ENCODE data around the gene PCDHGA11.
A peak's percentile ranks its signal among the peaks of the same experiment; 100 is the strongest.
"Not testable (repeated sequence)": the region's sequence is repeated elsewhere in the genome, so short reads cannot be mapped to it uniquely, and the experiment has no call there.

The PCDHGA11 gene

DNA sequence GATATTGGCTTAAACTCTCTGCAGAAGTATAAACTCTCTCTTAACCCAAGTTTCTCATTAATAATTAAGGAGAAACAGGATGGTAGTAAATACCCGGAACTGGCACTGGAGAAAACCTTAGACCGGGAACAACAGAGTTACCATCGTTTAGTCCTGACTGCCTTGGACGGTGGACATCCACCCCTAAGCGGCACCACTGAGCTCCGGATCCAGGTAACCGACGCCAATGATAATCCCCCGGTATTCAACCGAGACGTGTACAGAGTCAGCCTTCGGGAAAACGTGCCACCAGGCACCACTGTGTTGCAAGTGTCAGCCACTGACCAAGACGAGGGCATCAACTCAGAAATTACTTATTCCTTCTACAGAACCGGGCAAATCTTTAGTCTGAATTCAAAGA is 22.2 kb upstream of the PCDHGA11 start:
- no peak for DNase-seq

DNA sequence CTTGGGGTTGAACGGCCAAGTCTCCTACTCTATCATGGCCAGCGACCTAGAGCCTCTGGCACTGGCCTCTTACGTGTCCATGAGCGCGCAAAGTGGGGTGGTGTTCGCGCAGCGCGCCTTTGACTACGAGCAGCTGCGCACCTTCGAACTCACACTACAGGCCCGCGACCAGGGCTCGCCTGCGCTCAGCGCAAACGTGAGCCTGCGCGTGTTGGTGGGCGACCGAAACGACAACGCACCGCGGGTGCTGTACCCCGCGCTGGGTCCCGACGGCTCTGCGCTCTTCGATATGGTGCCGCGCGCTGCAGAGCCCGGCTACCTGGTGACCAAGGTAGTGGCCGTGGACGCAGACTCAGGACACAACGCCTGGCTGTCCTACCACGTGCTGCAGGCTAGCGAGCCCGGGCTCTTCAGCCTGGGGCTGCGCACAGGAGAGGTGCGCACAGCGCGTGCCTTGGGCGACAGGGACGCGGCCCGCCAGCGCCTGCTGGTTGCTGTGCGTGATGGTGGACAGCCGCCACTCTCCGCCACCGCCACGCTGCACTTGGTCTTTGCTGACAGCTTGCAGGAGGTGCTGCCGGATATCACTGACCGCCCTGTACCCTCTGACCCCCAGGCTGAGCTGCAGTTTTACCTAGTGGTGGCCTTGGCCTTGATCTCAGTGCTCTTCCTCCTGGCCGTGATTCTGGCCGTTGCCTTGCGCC is 21.1 kb upstream of the PCDHGA11 start:
- DNase-seq = no peak

DNA sequence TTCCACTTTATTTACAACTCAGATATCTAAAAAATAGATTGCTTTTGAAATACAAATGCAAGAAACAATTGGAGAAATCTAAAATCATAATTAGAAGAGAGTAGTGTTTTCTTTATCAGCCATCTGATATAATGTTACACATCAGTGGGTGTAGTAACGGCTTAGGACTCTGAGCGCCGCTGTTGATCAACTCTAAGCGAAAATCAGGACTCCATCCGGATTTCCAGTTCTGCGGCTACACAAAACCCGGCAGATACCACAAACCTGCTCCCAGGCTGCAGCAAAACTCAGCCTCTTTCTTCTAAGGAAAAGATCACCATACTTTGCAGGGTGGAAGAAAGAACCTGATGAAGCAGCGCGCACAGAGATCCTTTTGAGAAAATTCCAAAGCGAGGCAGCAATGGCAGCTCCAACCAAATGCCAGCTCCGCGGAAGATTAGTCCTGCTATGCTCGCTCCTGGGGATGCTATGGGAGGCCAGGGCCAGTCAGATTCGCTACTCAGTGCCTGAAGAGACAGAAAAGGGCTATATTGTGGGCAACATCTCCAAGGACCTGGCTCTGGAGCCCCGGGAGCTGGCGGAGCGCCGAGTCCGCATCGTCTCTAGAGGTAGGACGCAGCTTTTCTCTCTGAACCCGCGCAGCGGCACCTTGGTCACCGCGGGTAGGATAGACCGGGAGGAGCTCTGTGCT is 18.2 kb upstream of the PCDHGA11 start, which contains the start of gene PCDHGA9:
PCDHGA9 (plus strand) TSS at position 226 of the 691 bp plus-strand sequence; CDS start at position 401, 175 bp downstream.
- peak in 2 of 51 donors; percentile 12 to 19 for DNase-seq

DNA sequence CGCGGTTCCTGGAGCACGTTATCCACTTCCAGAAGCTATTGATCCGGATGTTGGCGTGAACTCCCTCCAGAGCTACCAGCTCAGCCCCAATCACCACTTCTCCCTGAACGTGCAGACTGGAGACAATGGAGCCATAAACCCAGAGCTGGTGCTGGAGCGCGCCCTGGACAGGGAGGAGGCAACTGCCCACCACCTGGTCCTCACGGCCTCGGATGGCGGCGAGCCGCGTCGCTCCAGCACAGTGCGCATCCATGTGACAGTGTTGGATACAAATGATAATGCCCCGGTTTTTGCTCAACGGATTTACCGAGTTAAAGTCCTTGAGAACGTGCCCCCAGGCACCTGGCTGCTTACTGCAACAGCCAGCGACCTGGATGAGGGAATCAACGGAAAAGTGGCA is 17.5 kb upstream of the PCDHGA11 start:
- DNase-seq = no peak

DNA sequence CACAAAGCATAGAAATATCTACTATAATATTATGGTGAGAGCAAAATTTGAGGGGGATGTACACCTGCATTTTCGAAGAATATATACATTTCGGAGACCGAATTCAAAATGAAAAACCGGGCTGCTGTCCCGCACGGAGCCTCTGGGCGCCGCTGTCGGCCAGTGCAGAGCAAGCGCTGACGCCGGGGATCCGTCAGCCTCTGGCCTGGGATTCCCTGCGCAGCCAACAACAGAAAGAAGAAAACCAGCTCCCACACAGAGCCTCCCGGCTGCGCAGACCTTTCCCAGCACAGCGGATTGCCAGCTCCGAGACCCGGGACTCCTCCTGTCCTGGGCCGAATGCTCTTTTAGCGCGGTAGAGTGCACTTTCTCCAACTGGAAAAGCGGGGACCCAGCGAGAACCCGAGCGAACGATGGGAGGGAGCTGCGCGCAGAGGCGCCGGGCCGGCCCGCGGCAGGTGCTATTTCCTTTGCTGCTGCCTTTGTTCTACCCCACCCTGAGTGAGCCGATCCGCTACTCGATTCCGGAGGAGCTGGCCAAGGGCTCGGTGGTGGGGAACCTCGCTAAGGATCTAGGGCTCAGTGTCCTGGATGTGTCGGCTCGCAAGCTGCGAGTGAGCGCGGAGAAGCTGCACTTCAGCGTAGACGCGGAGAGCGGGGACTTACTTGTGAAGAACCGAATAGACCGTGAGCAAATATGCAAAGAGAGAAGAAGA is 12.9 kb upstream of the PCDHGA11 start, which contains the start of gene PCDHGB6:
PCDHGB6 (plus strand) TSS at position 232 of the 716 bp plus-strand sequence; CDS start at position 414, 182 bp downstream.
- peak in 1 of 51 donors; percentile 9 for DNase-seq

DNA sequence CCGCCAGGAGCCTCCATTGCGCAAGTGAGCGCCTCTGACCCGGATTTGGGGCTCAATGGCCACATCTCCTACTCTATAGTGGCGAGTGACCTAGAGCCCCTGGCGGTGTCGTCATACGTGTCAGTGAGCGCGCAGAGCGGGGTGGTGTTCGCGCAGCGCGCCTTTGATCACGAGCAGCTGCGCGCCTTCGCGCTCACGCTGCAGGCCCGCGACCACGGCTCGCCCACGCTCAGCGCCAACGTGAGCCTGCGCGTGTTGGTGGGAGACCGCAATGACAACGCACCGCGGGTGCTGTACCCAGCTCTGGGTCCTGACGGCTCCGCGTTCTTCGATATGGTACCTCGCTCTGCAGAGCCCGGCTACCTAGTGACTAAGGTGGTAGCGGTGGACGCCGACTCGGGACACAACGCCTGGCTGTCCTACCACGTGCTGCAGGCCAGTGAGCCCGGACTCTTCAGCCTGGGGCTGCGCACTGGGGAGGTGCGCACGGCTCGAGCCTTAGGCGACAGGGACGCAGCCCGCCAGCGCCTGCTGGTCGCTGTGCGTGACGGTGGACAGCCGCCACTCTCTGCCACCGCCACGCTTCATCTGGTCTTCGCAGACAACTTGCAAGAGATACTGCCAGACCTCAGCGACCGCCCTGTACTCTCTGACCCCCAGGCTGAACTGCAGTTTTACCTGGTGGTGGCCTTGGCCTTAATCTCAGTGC is 11.1 kb upstream of the PCDHGA11 start:
- no peak for DNase-seq

DNA sequence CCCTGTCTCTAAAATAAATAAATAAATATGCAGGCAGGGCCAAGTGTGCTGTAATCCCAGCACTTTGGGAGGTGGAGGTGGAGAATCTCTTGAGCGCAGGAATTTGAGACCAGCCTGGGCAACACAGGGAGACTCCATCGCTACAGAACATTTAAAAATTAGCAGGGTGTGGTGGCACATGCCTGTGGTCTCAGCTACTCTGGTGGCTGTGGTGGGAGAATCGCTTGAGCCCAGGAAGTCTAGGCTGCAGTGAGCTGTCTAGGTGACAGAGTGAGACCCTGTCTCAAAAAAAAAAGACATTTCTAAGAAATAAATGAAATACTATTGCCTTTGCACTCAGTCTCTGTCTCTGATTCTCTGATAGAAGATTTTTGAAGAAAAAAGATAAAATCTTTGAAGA is 9.3 kb upstream of the PCDHGA11 start:
- no peak for DNase-seq

DNA sequence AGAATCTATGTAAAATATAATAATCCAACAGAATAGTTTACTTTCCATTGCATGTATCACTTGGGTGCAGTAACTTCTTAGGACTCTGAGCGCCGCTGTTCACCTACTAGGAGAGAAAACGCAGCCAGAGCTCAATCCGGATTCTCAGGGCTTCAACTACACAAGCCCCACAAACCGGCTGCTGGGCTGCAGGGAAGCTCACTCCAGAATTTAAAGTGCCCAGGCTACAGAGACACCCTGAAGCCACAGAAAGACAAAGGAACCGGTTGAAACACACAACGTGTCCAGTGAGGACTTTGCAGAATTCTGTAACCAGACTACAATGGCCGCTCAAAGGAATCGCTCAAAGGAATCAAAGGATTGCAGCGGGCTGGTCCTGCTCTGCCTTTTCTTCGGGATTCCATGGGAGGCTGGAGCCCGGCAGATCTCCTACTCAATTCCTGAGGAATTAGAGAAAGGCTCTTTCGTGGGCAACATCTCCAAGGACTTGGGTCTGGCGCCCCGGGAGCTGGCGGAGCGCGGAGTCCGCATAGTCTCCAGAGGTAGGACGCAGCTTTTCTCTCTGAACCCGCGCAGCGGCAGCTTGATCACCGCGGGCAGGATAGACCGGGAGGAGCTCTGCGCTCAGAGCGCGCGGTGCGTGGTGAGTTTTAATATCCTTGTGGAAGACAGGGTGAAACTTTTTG is 7.9 kb upstream of the PCDHGA11 start, which contains the start of gene PCDHGA10:
PCDHGA10 (plus strand) TSS at position 134 of the 686 bp plus-strand sequence; CDS start at position 323, 189 bp downstream.
- DNase-seq = peak in 3 of 51 donors; percentile 9 to 20 (median 10)

DNA sequence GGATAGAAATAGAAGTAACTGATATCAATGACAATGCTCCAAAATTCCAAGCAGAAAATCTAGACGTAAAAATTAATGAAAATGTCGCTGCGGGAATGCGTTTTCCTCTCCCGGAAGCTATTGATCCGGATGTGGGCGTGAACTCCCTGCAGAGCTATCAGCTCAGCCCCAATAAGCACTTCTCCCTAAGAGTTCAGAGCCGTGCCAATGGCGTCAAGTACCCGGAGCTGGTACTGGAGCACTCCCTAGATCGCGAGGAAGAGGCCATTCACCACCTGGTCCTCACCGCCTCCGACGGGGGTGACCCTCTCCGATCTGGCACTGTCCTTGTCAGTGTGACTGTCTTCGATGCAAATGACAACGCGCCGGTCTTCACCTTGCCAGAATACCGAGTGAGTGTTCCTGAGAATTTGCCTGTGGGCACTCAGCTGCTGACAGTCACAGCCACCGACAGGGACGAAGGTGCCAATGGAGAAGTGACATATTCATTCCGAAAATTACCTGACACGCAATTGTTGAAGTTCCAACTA is 7.2 kb upstream of the PCDHGA11 start:
- no peak for DNase-seq

DNA sequence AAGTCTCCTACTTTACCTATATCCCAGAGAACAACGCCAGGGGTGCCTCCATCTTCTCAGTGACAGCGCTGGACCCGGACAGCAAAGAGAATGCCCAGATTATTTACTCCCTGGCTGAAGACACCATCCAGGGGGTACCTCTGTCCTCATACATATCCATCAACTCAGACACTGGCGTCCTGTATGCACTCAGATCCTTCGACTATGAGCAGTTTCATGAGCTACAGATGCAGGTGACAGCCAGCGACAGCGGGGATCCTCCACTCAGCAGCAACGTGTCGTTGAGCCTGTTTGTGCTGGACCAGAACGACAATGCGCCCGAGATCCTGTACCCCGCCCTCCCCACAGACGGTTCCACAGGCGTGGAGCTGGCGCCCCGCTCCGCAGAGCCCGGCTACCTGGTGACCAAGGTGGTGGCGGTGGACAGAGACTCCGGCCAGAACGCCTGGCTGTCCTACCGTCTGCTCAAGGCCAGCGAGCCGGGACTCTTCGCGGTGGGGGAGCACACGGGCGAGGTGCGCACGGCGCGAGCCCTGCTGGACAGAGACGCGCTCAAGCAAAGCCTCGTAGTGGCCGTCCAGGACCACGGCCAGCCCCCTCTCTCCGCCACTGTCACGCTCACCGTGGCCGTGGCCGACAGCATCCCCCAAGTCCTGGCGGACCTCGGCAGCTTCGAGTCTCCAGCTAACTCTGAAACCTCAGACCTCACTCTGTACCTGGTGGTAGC is 6.1 kb upstream of the PCDHGA11 start:
- DNase-seq = not testable (repeated sequence)

DNA sequence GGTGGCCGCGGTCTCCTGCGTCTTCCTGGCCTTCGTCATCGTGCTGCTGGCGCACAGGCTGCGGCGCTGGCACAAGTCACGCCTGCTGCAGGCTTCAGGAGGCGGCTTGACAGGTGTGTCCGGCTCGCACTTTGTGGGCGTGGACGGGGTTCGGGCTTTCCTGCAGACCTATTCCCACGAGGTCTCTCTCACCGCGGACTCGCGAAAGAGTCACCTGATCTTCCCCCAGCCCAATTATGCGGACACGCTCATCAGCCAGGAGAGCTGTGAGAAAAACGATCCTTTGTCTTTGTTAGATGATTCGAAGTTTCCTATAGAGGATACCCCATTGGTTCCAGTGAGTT is 5.6 kb upstream of the PCDHGA11 start:
- not testable (repeated sequence) for DNase-seq

DNA sequence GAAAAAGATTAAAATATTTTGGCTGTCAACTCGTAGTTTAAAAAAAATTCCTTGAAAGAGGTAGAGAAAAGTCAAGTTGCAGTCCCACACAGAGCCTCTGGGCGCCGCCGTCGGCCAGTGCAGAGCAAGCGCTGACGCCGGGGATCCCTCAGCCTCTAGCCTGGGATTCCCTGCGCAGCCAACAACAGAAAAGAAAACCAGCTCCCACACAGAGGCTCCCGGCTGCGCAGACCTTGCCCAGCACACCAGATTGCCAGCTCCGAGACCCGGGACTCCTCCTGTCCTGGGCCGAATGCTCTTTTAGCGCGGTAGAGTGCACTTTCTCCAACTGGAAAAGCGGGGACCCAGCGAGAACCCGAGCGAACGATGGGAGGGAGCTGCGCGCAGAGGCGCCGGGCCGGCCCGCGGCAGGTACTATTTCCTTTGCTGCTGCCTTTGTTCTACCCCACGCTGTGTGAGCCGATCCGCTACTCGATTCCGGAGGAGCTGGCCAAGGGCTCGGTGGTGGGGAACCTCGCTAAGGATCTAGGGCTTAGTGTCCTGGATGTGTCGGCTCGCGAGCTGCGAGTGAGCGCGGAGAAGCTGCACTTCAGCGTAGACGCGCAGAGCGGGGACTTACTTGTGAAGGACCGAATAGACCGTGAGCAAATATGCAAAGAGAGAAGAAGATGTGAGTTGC is 3.2 kb upstream of the PCDHGA11 start, which contains the start of gene PCDHGB7:
PCDHGB7 (plus strand) TSS at position 184 of the 679 bp plus-strand sequence; CDS start at position 367, 183 bp downstream.
- peak in 16 of 51 donors; percentile 4 to 59 (median 27) for DNase-seq

DNA sequence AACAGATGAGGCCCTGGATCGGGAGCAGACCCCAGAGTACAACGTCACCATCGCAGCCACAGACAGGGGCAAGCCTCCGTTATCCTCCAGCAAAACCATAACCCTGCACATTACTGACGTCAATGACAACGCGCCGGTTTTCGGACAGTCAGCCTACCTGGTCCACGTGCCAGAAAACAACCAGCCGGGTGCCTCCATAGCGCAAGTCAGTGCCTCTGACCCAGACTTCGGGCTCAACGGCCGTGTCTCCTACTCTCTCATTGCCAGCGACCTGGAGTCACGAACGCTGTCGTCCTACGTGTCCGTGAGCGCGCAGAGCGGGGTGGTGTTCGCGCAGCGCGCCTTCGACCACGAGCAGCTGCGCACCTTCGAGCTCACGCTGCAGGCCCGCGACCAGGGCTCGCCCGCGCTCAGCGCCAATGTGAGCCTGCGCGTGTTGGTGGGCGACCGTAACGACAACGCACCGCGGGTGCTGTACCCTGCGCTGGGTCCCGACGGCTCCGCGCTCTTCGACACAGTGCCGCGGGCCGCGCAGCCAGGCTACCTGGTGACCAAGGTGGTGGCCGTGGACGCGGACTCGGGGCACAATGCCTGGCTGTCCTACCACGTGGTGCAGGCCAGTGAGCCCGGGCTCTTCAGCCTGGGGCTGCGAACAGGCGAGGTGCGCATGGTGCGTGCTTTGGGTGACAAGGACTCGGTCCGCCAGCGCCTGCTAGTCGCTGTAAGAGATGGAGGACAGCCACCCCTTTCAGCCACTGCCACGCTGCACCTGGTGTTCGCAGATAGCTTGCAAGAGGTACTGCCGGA is 1.6 kb upstream of the PCDHGA11 start:
- DNase-seq = no peak

DNA sequence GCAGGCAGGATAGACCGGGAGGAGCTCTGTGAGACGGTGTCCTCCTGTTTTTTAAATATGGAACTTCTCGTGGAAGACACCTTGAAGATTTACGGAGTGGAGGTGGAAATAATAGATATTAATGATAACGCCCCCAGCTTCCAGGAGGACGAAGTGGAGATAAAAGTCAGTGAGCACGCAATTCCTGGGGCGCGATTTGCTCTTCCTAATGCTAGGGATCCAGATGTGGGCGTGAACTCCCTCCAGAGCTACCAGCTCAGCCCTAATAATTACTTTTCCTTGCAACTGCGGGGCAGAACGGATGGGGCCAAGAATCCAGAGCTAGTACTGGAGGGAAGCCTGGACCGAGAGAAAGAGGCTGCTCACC is 621 bp downstream of the PCDHGA11 start:
- DNase-seq = no peak

DNA sequence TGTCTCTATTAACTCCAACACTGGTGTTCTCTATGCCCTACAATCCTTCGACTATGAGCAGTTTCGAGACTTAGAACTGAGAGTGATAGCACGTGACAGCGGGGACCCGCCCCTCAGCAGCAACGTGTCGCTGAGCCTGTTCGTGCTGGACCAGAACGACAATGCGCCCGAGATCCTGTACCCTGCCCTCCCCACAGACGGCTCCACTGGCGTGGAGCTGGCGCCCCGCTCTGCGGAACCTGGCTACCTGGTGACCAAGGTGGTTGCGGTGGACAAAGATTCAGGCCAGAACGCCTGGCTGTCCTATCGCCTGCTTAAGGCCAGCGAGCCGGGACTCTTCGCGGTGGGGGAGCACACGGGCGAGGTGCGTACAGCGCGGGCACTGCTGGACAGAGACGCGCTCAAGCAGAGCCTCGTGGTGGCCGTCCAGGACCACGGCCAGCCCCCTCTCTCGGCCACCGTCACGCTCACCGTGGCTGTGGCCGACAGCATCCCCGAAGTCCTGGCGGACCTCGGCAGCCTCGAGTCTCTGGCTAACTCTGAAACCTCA is 2.0 kb downstream of the PCDHGA11 start:
- no peak for DNase-seq

DNA sequence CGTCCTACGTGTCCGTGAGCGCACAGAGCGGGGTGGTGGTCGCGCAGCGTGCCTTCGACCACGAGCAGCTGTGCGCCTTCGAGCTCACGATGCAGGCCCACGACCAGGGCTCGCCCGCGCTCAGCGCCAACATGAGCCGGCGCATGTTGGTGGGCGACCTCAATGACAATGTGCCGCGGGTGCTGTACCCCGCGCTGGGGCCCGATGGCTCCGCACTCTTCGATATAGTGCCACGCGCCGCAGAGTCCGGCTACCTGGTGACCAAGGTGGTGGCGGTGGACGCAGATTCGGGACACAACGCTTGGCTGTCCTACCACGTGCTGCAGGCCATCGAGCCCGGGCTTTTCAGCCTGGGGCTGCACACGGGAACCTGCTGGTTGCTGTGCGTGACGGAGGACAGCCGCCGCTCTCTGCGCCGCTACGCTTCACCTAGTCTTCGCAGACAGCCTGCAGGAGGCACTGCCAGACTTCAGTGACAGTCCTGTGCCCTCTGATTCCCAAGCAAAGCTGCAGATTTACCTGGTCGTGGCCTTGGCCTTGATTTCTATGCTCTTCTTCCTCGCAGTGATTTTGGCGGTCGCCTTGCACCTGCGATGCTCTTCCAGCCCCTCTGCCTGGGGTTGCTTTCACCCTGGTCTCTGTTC is 7.1 kb downstream of the PCDHGA11 start:
- no peak for DNase-seq

All from hypothalamus (tissue), 51 donors.